BJ (cell line): ENCODE results near the gene NCDN. TPM values are rescaled to one million over a fixed set of nuclear protein-coding genes. Genes with fewer than 3 reads are reported as not detected.

Source experiments
- CTCF ChIA-PET: fragments of 350-600 bp; formaldehyde crosslinking; extraction: SDS; loops from one replicate; lab custom pipeline; 2021; ENCODE audit warnings: antibody characterized with exemption, inconsistent platforms; lab: Yijun Ruan, JAX
- POLR2A ChIA-PET: fragments of 300-600 bp; sonication (Branson Sonifier 250); formaldehyde crosslinking; extraction: SDS; loops from one replicate; lab custom pipeline; 2021; ENCODE audit warnings: antibody characterized with exemption; lab: Charles Lee
- DNase-seq: peaks from one replicate; pipeline ENCODE4 v3.0.0-alpha.2; 2011; ENCODE audit warnings: low read depth
- H3K27me3 ChIP-seq: 2 replicates; pipeline ENCODE4 v1.6.0; 2011; ENCODE audit warnings: low read length; ENCODE audit not compliant: control insufficient read depth, insufficient read depth
- H3K36me3 ChIP-seq: 2 replicates; pipeline ENCODE4 v1.5.1; 2011; ENCODE audit warnings: low read length; ENCODE audit not compliant: control insufficient read depth, insufficient read depth
- H3K4me3 ChIP-seq: 2 replicates; pipeline ENCODE4 v1.5.1; 2011; ENCODE audit warnings: low read depth, mild to moderate bottlenecking, control low read depth, low read length
- polyA plus RNA-seq: library from polyadenylated mRNA; depleted of rRNA; stranded (reverse); fragments of >200 nt; gene quantifications from 2 replicates; pipeline ENCODE4 v1.2.3, GENCODE V29; 2011
- TF ChIP-seq, protein P1 (sequence below): IDR thresholded peaks from 2 replicates; pipeline ENCODE4 v1.5.1; 2011; ENCODE audit warnings: low read depth, mild to moderate bottlenecking, control low read depth, inconsistent platforms, low read length, moderate library complexity; ENCODE audit not compliant: insufficient read depth

The NCDN gene
- polyA plus RNA-seq, 1 experiment, result 25.8 TPM

GRCh38 chr1:35539073-35539823 lies 18.4 kb upstream of the NCDN start:
- TF ChIP-seq, protein P1, sequence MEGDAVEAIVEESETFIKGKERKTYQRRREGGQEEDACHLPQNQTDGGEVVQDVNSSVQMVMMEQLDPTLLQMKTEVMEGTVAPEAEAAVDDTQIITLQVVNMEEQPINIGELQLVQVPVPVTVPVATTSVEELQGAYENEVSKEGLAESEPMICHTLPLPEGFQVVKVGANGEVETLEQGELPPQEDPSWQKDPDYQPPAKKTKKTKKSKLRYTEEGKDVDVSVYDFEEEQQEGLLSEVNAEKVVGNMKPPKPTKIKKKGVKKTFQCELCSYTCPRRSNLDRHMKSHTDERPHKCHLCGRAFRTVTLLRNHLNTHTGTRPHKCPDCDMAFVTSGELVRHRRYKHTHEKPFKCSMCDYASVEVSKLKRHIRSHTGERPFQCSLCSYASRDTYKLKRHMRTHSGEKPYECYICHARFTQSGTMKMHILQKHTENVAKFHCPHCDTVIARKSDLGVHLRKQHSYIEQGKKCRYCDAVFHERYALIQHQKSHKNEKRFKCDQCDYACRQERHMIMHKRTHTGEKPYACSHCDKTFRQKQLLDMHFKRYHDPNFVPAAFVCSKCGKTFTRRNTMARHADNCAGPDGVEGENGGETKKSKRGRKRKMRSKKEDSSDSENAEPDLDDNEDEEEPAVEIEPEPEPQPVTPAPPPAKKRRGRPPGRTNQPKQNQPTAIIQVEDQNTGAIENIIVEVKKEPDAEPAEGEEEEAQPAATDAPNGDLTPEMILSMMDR, result no peak
- ChIA-PET CTCF (interaction anchor here (1.0 to 3.9 kb wide), 3 partner anchors 18 to 88 kb away, joined by 4 to 13 read pairs (median 5); partner anchors contain the start of genes KIAA0319L and NCDN), POLR2A (no interaction called here)
- Histone ChIP-seq H3K36me3 (no peaks in the 10 kb centered on the region), H3K4me3 (no peak overlapping the region), H3K27me3 (no peaks in the 10 kb centered on the region)
- DNase-seq, result no peak

DNA sequence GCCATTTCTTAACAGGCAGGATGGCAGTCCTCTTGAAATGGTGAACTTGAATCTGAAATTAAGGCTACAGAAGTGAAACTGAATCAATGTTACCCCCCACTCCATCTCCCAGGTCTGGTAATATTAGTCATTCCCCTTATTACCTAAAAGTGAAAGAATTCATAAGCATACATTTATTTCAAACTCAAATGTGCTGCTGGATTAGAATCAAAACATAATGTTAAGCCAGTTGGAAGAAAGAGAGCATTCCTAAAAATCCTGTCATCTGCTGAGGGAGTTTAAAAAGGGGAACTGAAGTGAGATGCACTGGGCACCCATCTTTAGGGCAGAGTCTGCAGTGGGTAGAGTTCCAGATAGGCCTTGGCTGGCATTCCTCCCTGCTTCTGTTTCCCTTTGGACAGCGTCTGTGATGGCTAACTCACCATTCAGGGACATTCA lies 17.8 kb upstream of the NCDN start:
- POLR2A ChIA-PET, result no interaction called here
- H3K4me3 ChIP-seq, result no peak overlapping the region
- H3K27me3 ChIP-seq, result no peaks in the 10 kb centered on the region
- TF ChIP-seq, protein P1, result no peak
- CTCF ChIA-PET, result interaction anchor here (1.0 to 3.9 kb wide), 2 partner anchors 18 to 89 kb away, joined by 5 to 13 read pairs; partner anchors contain the start of genes KIAA0319L and NCDN
- H3K36me3 ChIP-seq, result no peaks in the 10 kb centered on the region
- DNase-seq, result no peak

- CTCF ChIA-PET, result no interaction called here
- Histone ChIP-seq H3K27me3 (no peaks in the 10 kb centered on the region), H3K36me3 (no peaks in the 10 kb centered on the region; the same call in 1 of the 2 replicates), H3K4me3 (no peak overlapping the region)
- POLR2A ChIA-PET, result no interaction called here
- no peak for DNase-seq
- TF ChIP-seq, protein P1, result peak; percentile 14; the same call in 1 of the 2 replicates
Measured at GRCh38 chr1:35544976-35545375, 12.6 kb upstream of the NCDN start.

DNA sequence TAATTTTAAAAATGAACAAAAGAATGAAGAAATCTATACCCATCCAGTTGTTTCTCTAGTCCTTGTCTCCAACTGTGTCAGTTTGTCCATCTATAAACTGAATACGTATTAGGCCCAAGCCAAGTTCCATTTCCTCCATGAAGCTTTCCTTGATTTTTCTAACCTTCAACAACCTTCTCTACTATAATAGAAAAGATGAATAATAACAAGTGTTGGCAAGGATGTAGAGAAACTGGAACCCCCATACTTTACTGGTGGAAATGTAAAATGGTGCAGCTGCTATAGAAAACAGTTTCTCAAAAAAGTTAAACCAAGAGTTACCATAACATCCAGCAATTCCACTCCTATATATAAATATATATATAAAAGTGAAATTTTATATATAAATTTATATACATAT lies 11.0 kb upstream of the NCDN start:
- Histone ChIP-seq H3K27me3 (no peaks in the 10 kb centered on the region), H3K36me3 (no peaks in the 10 kb centered on the region; the same call in none of the 2 replicates), H3K4me3 (no peak overlapping the region)
- TF ChIP-seq, protein P1, result no peak
- no peak for DNase-seq
- ChIA-PET CTCF (interaction anchor here (1.3 kb wide), 1 partner anchor 95 kb away, joined by 3 read pairs; no protein-coding TSS in a partner anchor), POLR2A (no interaction called here)

- Histone ChIP-seq H3K4me3 (no peak overlapping the region), H3K27me3 (no peaks in the 10 kb centered on the region), H3K36me3 (peaks cover 6% of the 10 kb centered on the region)
- POLR2A ChIA-PET, result no interaction called here
- TF ChIP-seq, protein P1, result no peak
- DNase-seq, result no peak
- CTCF ChIA-PET, result no interaction called here
Measured at GRCh38 chr1:35553851-35554250, 3.7 kb upstream of the NCDN start.
